ENCODE data around the gene MLPH.

The MLPH gene

DNA sequence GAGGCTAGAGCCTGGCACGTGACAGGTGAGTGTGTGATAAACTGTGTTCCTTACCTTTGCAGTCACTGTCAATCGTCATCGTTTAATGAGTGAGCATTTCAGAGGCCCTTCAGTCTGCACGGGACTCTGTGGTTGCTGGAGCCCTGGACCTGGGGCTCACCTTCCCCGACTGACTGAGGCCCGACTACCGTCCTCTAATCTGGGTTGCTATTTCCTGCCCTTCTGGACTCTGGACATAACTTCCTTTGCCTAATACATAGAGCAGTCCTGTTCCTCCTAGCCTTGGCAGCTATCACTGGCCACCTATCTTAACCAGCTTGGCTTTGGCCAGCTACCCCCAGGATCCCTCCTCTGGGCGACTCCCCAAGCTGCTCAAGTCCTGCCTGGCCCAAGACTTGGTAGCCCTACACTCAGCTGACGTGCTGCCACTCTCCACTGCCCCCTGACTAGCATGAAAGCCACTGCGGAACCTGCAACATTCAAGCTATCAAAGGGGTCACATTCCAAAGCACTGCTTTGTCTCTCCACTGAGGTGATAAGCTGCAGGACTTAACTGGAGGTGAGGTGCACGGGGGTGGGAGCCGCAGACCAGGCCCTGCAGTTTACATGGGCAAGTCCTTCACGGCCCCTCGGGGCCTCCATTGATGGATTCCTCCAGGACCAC lies 114.5 kb downstream of the MLPH start:
- Histone ChIP-seq H3K4me3 (ENCODE audit: low read depth, low read length) (no peak overlapping the region), H2AFZ (ENCODE audit: insufficient read depth, low read length, poor library complexity) (no peak overlapping the region), H3K18ac (ENCODE audit: low read length) (no peak overlapping the region), H3K9me3 (ENCODE audit: insufficient read depth, low read depth, low read length) (peaks cover 2% of the 10 kb centered on the region), H3K14ac (ENCODE audit: low read length) (no peak overlapping the region), H2BK5ac (ENCODE audit: low read depth, low read length, poor library complexity) (no peak overlapping the region), H4K8ac (ENCODE audit: low read depth, low read length) (no peak overlapping the region), H2BK12ac (ENCODE audit: low read length) (no peak overlapping the region), H3K9ac (ENCODE audit: low read length) (no peak overlapping the region), H3K4me2 (ENCODE audit: low read length) (no peak overlapping the region), H3K4ac (ENCODE audit: low read depth, low read length) (no peak overlapping the region), H4K91ac (ENCODE audit: low read depth, low read length) (peak overlapping the region; percentile 23), H3K27me3 (ENCODE audit: insufficient read depth, low read length) (no peaks in the 10 kb centered on the region), H2BK120ac (ENCODE audit: insufficient read depth, low read length, poor library complexity) (no peak overlapping the region), H3K79me1 (ENCODE audit: low read length) (peaks cover 2% of the 10 kb centered on the region), H3K36me3 (ENCODE audit: control insufficient read depth in 1 of 2, insufficient read depth in 2 of 2, low read length in 2 of 2) (no peaks in the 10 kb centered on the region), H3K4me1 (ENCODE audit: control insufficient read depth in 1 of 2, insufficient read depth in 2 of 2, low read length in 2 of 2) (peaks cover 17 to 22% of the 10 kb centered on the region in 2 experiments), H4K12ac (ENCODE audit: low read depth, low read length) (no peak overlapping the region), H2AK5ac (ENCODE audit: low read length) (no peak overlapping the region), H3K27ac (ENCODE audit: low read depth, low read length) (no peak overlapping the region), H3K79me2 (ENCODE audit: control insufficient read depth, insufficient read depth, low read length, poor library complexity) (no peaks in the 10 kb centered on the region), H3K23ac (ENCODE audit: low read length) (no peak overlapping the region)
- no CpG with 5 or more reads among the region's 14 CpGs for WGBS (ENCODE audit: extremely low coverage, insufficient coverage, insufficient read length)
- no peak for DNase-seq

- H3K9ac ChIP-seq (ENCODE audit: low read length), result no peak overlapping the region
- H3K4me2 ChIP-seq (ENCODE audit: low read length), result no peak overlapping the region
- no peak overlapping the region for H3K4me3 ChIP-seq (ENCODE audit: low read depth, low read length)
- H2AK5ac ChIP-seq (ENCODE audit: low read length), result no peak overlapping the region
- no peak overlapping the region for H3K4ac ChIP-seq (ENCODE audit: low read depth, low read length)
- no peak overlapping the region for H2BK5ac ChIP-seq (ENCODE audit: low read depth, low read length, poor library complexity)
- no peak overlapping the region for H2BK120ac ChIP-seq (ENCODE audit: insufficient read depth, low read length, poor library complexity)
- H3K23ac ChIP-seq (ENCODE audit: low read length), result no peak overlapping the region
- H3K36me3 ChIP-seq (ENCODE audit: control insufficient read depth in 1 of 2, insufficient read depth in 2 of 2, low read length in 2 of 2), result no peaks in the 10 kb centered on the region
- H3K4me1 ChIP-seq (ENCODE audit: control insufficient read depth in 1 of 2, insufficient read depth in 2 of 2, low read length in 2 of 2), result peaks cover 17 to 22% of the 10 kb centered on the region in 2 experiments
- no peak overlapping the region for H4K12ac ChIP-seq (ENCODE audit: low read depth, low read length)
- no peaks in the 10 kb centered on the region for H3K27me3 ChIP-seq (ENCODE audit: insufficient read depth, low read length)
- H3K27ac ChIP-seq (ENCODE audit: low read depth, low read length), result no peak overlapping the region
- no peak overlapping the region for H3K14ac ChIP-seq (ENCODE audit: low read length)
- peaks cover 2% of the 10 kb centered on the region for H3K9me3 ChIP-seq (ENCODE audit: insufficient read depth, low read depth, low read length)
- no CpG with 5 or more reads among the region's 7 CpGs for WGBS (ENCODE audit: extremely low coverage, insufficient coverage, insufficient read length)
- H3K18ac ChIP-seq (ENCODE audit: low read length), result no peak overlapping the region
- H4K91ac ChIP-seq (ENCODE audit: low read depth, low read length), result no peak overlapping the region
- H2AFZ ChIP-seq (ENCODE audit: insufficient read depth, low read length, poor library complexity), result no peak overlapping the region
- H2BK12ac ChIP-seq (ENCODE audit: low read length), result no peak overlapping the region
- H4K8ac ChIP-seq (ENCODE audit: low read depth, low read length), result no peak overlapping the region
- H3K79me2 ChIP-seq (ENCODE audit: control insufficient read depth, insufficient read depth, low read length, poor library complexity), result no peaks in the 10 kb centered on the region
- DNase-seq, result no peak
- peaks cover 2% of the 10 kb centered on the region for H3K79me1 ChIP-seq (ENCODE audit: low read length)
Observed at GRCh38 chr2:237602409-237602808, 115.4 kb downstream of the MLPH start.

GRCh38 chr2:237603049-237603717 lies 116.1 kb downstream of the MLPH start:
- peaks cover 17 to 22% of the 10 kb centered on the region in 2 experiments for H3K4me1 ChIP-seq (ENCODE audit: control insufficient read depth in 1 of 2, insufficient read depth in 2 of 2, low read length in 2 of 2)
- H2BK12ac ChIP-seq (ENCODE audit: low read length), result no peak overlapping the region
- H3K36me3 ChIP-seq (ENCODE audit: control insufficient read depth in 1 of 2, insufficient read depth in 2 of 2, low read length in 2 of 2), result no peaks in the 10 kb centered on the region
- H2BK120ac ChIP-seq (ENCODE audit: insufficient read depth, low read length, poor library complexity), result no peak overlapping the region
- peaks cover 2% of the 10 kb centered on the region for H3K79me1 ChIP-seq (ENCODE audit: low read length)
- no peak overlapping the region for H3K23ac ChIP-seq (ENCODE audit: low read length)
- no peak overlapping the region for H4K8ac ChIP-seq (ENCODE audit: low read depth, low read length)
- no peak for DNase-seq
- no peak overlapping the region for H3K18ac ChIP-seq (ENCODE audit: low read length)
- H3K27ac ChIP-seq (ENCODE audit: low read depth, low read length), result no peak overlapping the region
- H3K27me3 ChIP-seq (ENCODE audit: insufficient read depth, low read length), result no peaks in the 10 kb centered on the region
- H3K4me3 ChIP-seq (ENCODE audit: low read depth, low read length), result no peak overlapping the region
- WGBS (ENCODE audit: extremely low coverage, insufficient coverage, insufficient read length), result no CpG with 5 or more reads among the region's 13 CpGs
- no peak overlapping the region for H4K12ac ChIP-seq (ENCODE audit: low read depth, low read length)
- H2BK5ac ChIP-seq (ENCODE audit: low read depth, low read length, poor library complexity), result no peak overlapping the region
- H3K4me2 ChIP-seq (ENCODE audit: low read length), result no peak overlapping the region
- peaks cover 4% of the 10 kb centered on the region for H3K9me3 ChIP-seq (ENCODE audit: insufficient read depth, low read depth, low read length)
- no peak overlapping the region for H2AFZ ChIP-seq (ENCODE audit: insufficient read depth, low read length, poor library complexity)
- no peak overlapping the region for H2AK5ac ChIP-seq (ENCODE audit: low read length)
- H3K4ac ChIP-seq (ENCODE audit: low read depth, low read length), result no peak overlapping the region
- no peaks in the 10 kb centered on the region for H3K79me2 ChIP-seq (ENCODE audit: control insufficient read depth, insufficient read depth, low read length, poor library complexity)
- no peak overlapping the region for H3K14ac ChIP-seq (ENCODE audit: low read length)
- H4K91ac ChIP-seq (ENCODE audit: low read depth, low read length), result no peak overlapping the region
- no peak overlapping the region for H3K9ac ChIP-seq (ENCODE audit: low read length)

DNA sequence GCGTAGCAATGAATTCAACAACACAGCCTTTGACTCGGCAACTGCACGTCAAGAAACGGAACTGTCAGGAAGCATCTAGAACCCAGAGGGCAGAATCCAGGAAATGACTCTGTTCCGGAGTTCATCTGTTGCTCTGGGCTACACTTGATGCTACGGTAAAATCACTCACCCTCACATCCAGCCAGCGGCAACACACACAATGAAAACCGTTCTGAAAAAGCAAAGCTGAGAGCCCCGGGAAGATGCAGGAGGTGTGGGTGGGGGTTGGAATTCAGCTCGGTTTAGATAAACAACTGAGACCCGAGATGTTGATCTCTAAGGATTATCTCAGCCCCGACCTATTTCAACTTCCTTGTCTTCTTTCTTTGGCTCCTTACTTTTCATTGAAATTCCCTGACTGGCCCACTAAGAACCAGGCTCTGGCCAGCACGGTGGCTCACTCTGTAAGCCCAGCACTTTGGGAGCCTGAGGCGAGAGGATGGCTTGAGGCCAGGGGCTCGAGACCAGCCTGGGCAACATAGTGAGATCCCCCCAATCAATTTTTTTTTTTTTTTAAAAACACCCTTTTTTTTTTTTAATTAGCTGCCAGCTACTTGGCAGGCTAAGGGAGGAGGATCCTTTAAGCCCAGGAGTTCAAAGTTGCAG lies 116.8 kb downstream of the MLPH start:
- Histone ChIP-seq H2BK5ac (ENCODE audit: low read depth, low read length, poor library complexity) (no peak overlapping the region), H3K79me2 (ENCODE audit: control insufficient read depth, insufficient read depth, low read length, poor library complexity) (no peaks in the 10 kb centered on the region), H3K4me2 (ENCODE audit: low read length) (no peak overlapping the region), H3K4me1 (ENCODE audit: control insufficient read depth in 1 of 2, insufficient read depth in 2 of 2, low read length in 2 of 2) (peaks cover 17 to 22% of the 10 kb centered on the region in 2 experiments), H4K12ac (ENCODE audit: low read depth, low read length) (no peak overlapping the region), H2AFZ (ENCODE audit: insufficient read depth, low read length, poor library complexity) (no peak overlapping the region), H4K8ac (ENCODE audit: low read depth, low read length) (no peak overlapping the region), H4K91ac (ENCODE audit: low read depth, low read length) (no peak overlapping the region), H2AK5ac (ENCODE audit: low read length) (no peak overlapping the region), H3K4ac (ENCODE audit: low read depth, low read length) (no peak overlapping the region), H2BK12ac (ENCODE audit: low read length) (no peak overlapping the region), H3K27me3 (ENCODE audit: insufficient read depth, low read length) (no peaks in the 10 kb centered on the region), H3K9me3 (ENCODE audit: insufficient read depth, low read depth, low read length) (peaks cover 4% of the 10 kb centered on the region), H3K27ac (ENCODE audit: low read depth, low read length) (no peak overlapping the region), H3K9ac (ENCODE audit: low read length) (no peak overlapping the region), H3K36me3 (ENCODE audit: control insufficient read depth in 1 of 2, insufficient read depth in 2 of 2, low read length in 2 of 2) (no peaks in the 10 kb centered on the region), H3K18ac (ENCODE audit: low read length) (no peak overlapping the region), H3K23ac (ENCODE audit: low read length) (no peak overlapping the region), H3K4me3 (ENCODE audit: low read depth, low read length) (no peak overlapping the region), H3K14ac (ENCODE audit: low read length) (no peak overlapping the region), H2BK120ac (ENCODE audit: insufficient read depth, low read length, poor library complexity) (no peak overlapping the region), H3K79me1 (ENCODE audit: low read length) (peaks cover 2% of the 10 kb centered on the region)
- WGBS (ENCODE audit: extremely low coverage, insufficient coverage, insufficient read length), result no CpG with 5 or more reads among the region's 15 CpGs
- no peak for DNase-seq
